Measurements from ENCODE around the gene RAB11FIP3. TPM values are rescaled to one million over a fixed set of nuclear protein-coding genes. Genes with fewer than 3 reads are reported as not detected.

RAB11FIP3 gene
- total RNA-seq, 1 experiment from 2014 or later = 12.7 TPM

DNA sequence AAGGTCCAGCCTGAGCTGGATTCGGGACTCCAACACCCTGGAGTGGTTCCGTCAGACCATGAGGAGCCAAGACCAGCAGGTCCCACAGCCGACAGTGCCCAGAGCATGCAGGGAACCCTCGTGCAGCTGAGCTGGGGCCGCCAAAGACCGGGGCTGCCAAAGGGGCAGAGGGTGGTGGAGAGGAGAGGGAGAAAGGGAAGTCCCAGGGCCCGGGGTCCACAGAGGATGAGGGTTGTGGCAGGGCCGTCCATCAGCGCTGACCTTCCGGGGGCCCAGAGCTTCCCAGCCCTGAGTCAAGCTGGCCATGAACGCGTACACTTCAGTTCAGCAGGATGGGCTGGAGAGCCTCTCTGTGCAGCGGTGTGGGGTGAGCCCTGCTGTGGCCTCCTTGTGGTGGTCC, 95.4 kb downstream of the RAB11FIP3 start:
- Histone ChIP-seq H3K4me3 (ENCODE audit: low read length) (no peak overlapping the region), H3K36me3 (ENCODE audit: low read depth, low read length) (no peaks in the 10 kb centered on the region), H3K4me2 (ENCODE audit: low read length) (no peak overlapping the region), H3K9me2 (replicated peaks; ENCODE audit: low read length) (no peaks in the 10 kb centered on the region), H2AFZ (ENCODE audit: low read length) (no peak overlapping the region), H3F3A (ENCODE audit: low read length, unreplicated experiment) (no peaks in the 10 kb centered on the region), H3K4me1 (ENCODE audit: insufficient read depth, low read length) (peaks cover 10% of the 10 kb centered on the region), H4K20me1 (ENCODE audit: low read length) (no peaks in the 10 kb centered on the region), H3K9me3 (ENCODE audit: low read length) (no peaks in the 10 kb centered on the region), H3K27me3 (ENCODE audit: low read length) (no peaks in the 10 kb centered on the region), H3K9ac (ENCODE audit: low read length) (no peak overlapping the region), H3K79me2 (ENCODE audit: low read length) (peaks cover 13% of the 10 kb centered on the region; the same call in 1 of the 2 replicates), H3K27ac (ENCODE audit: low read length) (no peak overlapping the region)
- intact Hi-C loops (cut with micrococcal nuclease) = loop anchor here (10.0 kb wide), 1 partner anchor 64 kb away; no protein-coding TSS in a partner anchor
- ATAC-seq (no peak), DNase-seq (no peak)
- CTCF ChIA-PET = no interaction called here
- BruUV-seq (replicated peaks) = TSS peak; percentile 40
- POLR2A ChIA-PET (ENCODE audit: unreplicated experiment) = no interaction called here
- TF ChIP-seq EZH2phosphoT487 (IDR thresholded peaks at IDR 0.05; ENCODE audit: borderline replicate concordance, low read length) (no peak), EZH2 (IDR thresholded peaks at IDR 0.05; ENCODE audit: low read length, unreplicated experiment) (no peak)
- TF ChIP-seq, protein P1, sequence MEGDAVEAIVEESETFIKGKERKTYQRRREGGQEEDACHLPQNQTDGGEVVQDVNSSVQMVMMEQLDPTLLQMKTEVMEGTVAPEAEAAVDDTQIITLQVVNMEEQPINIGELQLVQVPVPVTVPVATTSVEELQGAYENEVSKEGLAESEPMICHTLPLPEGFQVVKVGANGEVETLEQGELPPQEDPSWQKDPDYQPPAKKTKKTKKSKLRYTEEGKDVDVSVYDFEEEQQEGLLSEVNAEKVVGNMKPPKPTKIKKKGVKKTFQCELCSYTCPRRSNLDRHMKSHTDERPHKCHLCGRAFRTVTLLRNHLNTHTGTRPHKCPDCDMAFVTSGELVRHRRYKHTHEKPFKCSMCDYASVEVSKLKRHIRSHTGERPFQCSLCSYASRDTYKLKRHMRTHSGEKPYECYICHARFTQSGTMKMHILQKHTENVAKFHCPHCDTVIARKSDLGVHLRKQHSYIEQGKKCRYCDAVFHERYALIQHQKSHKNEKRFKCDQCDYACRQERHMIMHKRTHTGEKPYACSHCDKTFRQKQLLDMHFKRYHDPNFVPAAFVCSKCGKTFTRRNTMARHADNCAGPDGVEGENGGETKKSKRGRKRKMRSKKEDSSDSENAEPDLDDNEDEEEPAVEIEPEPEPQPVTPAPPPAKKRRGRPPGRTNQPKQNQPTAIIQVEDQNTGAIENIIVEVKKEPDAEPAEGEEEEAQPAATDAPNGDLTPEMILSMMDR (conservative IDR thresholded peaks at IDR 0.05; ENCODE audit: low read depth, low read length) = no peak

DNA sequence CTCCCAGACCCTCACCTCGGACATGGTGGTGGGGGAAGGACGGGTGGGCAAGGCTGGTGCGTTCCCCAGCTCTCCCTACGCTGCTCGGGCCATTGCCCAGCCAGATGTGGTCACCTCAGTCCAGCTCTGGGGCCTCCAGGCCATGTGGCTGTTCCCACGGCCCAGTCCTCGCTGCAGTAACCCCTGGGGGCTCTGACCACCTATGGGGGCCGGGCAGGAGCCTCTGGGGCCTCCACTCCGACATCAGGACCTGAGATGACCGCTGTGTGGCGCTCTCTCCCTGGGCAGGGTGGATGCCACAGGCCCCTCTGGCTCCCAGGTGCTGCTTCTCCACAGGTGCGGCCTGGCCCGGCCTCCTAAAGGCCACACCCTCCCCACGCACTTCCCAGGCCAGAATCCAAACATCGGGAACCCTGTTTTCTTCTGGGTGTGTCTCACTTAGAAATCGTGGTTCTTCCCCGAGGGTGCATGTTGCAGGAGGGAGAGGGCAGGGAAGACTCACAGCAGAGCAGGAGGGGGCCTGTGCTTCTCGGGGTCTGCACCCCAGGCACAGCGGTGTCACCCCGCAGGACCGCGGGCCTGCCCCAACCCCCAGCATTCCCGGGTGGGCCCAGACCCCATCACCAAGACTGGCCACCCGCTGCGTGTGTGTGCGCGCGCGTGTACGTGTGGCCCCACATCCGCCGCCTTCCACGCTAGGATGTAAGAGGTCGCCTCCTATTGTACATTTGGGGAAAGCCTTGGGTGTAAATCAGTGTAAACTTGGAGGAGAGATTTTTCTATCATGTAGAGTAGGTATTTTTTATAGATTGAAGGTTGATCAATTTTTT, 96.1 kb downstream of the RAB11FIP3 start:
- peaks cover 20% of the 10 kb centered on the region for H3K79me2 ChIP-seq (ENCODE audit: low read length)
- peaks cover 17% of the 10 kb centered on the region for H3K4me1 ChIP-seq (ENCODE audit: insufficient read depth, low read length)
- H3K4me2 ChIP-seq (ENCODE audit: low read length) = no peak overlapping the region
- H3F3A ChIP-seq (ENCODE audit: low read length, unreplicated experiment) = no peaks in the 10 kb centered on the region
- no TSS peak for BruUV-seq (replicated peaks)
- no peak for ATAC-seq
- POLR2A ChIA-PET (ENCODE audit: unreplicated experiment) = no interaction called here
- no peak overlapping the region for H2AFZ ChIP-seq (ENCODE audit: low read length)
- no peak overlapping the region for H3K9ac ChIP-seq (ENCODE audit: low read length)
- intact Hi-C loops (cut with micrococcal nuclease) = loop anchor here (10.0 kb wide), 1 partner anchor 63 kb away; no protein-coding TSS in a partner anchor
- no peaks in the 10 kb centered on the region for H3K9me2 ChIP-seq (replicated peaks; ENCODE audit: low read length)
- no peak overlapping the region for H3K27ac ChIP-seq (ENCODE audit: low read length)
- H3K9me3 ChIP-seq (ENCODE audit: low read length) = no peaks in the 10 kb centered on the region
- no peaks in the 10 kb centered on the region for H4K20me1 ChIP-seq (ENCODE audit: low read length)
- no peak overlapping the region for H3K4me3 ChIP-seq (ENCODE audit: low read length)
- CTCF ChIA-PET = no interaction called here
- DNase-seq = no peak
- no peaks in the 10 kb centered on the region for H3K27me3 ChIP-seq (ENCODE audit: low read length)
- TF ChIP-seq, protein P1 (conservative IDR thresholded peaks at IDR 0.05; ENCODE audit: low read depth, low read length) = 0 out of 2 replicates have a peak, but pooled peaks have one; percentile 24
- no peak for TF ChIP-seq EZH2 (IDR thresholded peaks at IDR 0.05; ENCODE audit: low read length, unreplicated experiment)
- no peak for TF ChIP-seq EZH2phosphoT487 (IDR thresholded peaks at IDR 0.05; ENCODE audit: borderline replicate concordance, low read length)
- H3K36me3 ChIP-seq (ENCODE audit: low read depth, low read length) = no peaks in the 10 kb centered on the region
